GM12878 (cell line): Measurements from ENCODE around the gene B4GALT3. TPM values are rescaled to one million over a fixed set of nuclear protein-coding genes. Genes with fewer than 3 reads are reported as not detected.

Experiments used
- ATAC-seq: fragments of 200-7000 bp; cut with Tn5 transposase; 3 replicates; pipeline ENCODE4 v1.9.1; 2020; ENCODE audit warnings: mild to moderate bottlenecking, moderate library complexity
- BruUV-seq: library from RNA; stranded (reverse); fragments of 400-500 nt; replicated peaks from 2 replicates; lab custom pipeline; 2021; lab: Mats Ljungman, UMichigan
- CTCF ChIA-PET: fragments of 300-600 bp; sonication (Branson Sonifier 250); formaldehyde crosslinking; extraction: SDS; loops from one replicate; lab custom pipeline; 2021; ENCODE audit warnings: inconsistent platforms; lab: Yijun Ruan, JAX
- POLR2A ChIA-PET: fragments of 350-600 bp; formaldehyde crosslinking; extraction: SDS; loops from one replicate; lab custom pipeline; 2021; ENCODE audit warnings: inconsistent platforms; lab: Charles Lee
- RAD21 ChIA-PET: fragments of 300-600 bp; sonication (Branson Sonifier 250); formaldehyde crosslinking; loops from one replicate; lab custom pipeline; 2023; ENCODE audit warnings: antibody characterized with exemption; ENCODE audit not compliant: unreplicated experiment; lab: Charles Lee
- SMC1A ChIA-PET: fragments of 300-600 bp; sonication (Branson Sonifier 250); formaldehyde crosslinking; loops from one replicate; lab custom pipeline; 2023; ENCODE audit not compliant: unreplicated experiment, uncharacterized antibody; lab: Charles Lee
- DNase-seq: peaks from one replicate; pipeline ENCODE4 v3.0.0-alpha.2; 2011; ENCODE audit warnings: low read depth, low spot score
- FAIRE-seq: peaks from 3 replicates; lab custom pipeline; 2011; peaks lifted over from hg19 to GRCh38; lab: Jason Lieb, UNC
- H2AFZ ChIP-seq: 2 replicates; pipeline ENCODE4 v1.6.0; 2011; ENCODE audit warnings: low read depth, low read length, control low read depth; ENCODE audit not compliant: control insufficient read depth
- H3K27ac ChIP-seq: 2 replicates; pipeline ENCODE4 v1.5.1; 2011; ENCODE audit warnings: control low read depth; ENCODE audit not compliant: control insufficient read depth, insufficient read depth
- H3K27me3 ChIP-seq, 2 experiments: replicated peaks in 1 of 2; 2 replicates each; pipeline versions ENCODE4 v1.6.0 to v1.6.1; 2011; ENCODE audit warnings: low read length in 1 of 2; ENCODE audit not compliant: control insufficient read depth in 2 of 2, insufficient read depth in 2 of 2
- H3K36me3 ChIP-seq, 2 experiments: 2 replicates each; pipeline ENCODE4 v1.5.1; 2011; ENCODE audit warnings: low read length in 1 of 2; ENCODE audit not compliant: control insufficient read depth in 2 of 2, insufficient read depth in 2 of 2
- H3K4me1 ChIP-seq: 2 replicates; pipeline ENCODE4 v1.6.1; 2011; ENCODE audit warnings: mild to moderate bottlenecking, low read length, moderate library complexity, mixed read lengths; ENCODE audit not compliant: control insufficient read depth, insufficient read depth
- H3K4me2 ChIP-seq: 2 replicates; pipeline ENCODE4 v1.6.0; 2011; ENCODE audit warnings: control low read depth; ENCODE audit not compliant: control insufficient read depth, insufficient read depth
- H3K4me3 ChIP-seq: fragments of 200-600 bp; sonication (generic); 2 replicates; pipeline ENCODE4 v1.5.1; 2016
- H3K79me2 ChIP-seq: 2 replicates; pipeline ENCODE4 v1.6.0; 2011; ENCODE audit warnings: low read length; ENCODE audit not compliant: control insufficient read depth, insufficient read depth
- H3K9ac ChIP-seq: 2 replicates; pipeline ENCODE4 v1.8.0; 2011; ENCODE audit warnings: low read length, control low read depth, mixed read lengths; ENCODE audit not compliant: control insufficient read depth, insufficient read depth
- H3K9me3 ChIP-seq: replicated peaks from 3 replicates; pipeline ENCODE4 v1.5.1; 2011; ENCODE audit warnings: mild to moderate bottlenecking, low read length; ENCODE audit not compliant: control insufficient read depth, insufficient read depth
- H4K20me1 ChIP-seq: 2 replicates; pipeline ENCODE4 v1.6.0; 2011; ENCODE audit not compliant: control insufficient read depth, insufficient read depth
- BCL3 ChIP-seq: IDR thresholded peaks from 2 replicates; pipeline ENCODE4 v1.6.1; 2011; ENCODE audit warnings: borderline replicate concordance, low read depth, mild to moderate bottlenecking, moderate library complexity, low read length; ENCODE audit not compliant: insufficient read depth, poor library complexity, severe bottlenecking
- CREB1 ChIP-seq: IDR thresholded peaks from 2 replicates; pipeline ENCODE4 v1.6.1; 2012; ENCODE audit warnings: low read depth, mild to moderate bottlenecking, inconsistent platforms
- E4F1 ChIP-seq: fragments of 450-650 bp; IDR thresholded peaks from 2 replicates; pipeline ENCODE4 v1.6.1; 2018; ENCODE audit warnings: borderline replicate concordance, mild to moderate bottlenecking; ENCODE audit not compliant: partially characterized antibody
- ETV6 ChIP-seq, 2 experiments: fragments of 450-650 bp in 1 of 2; IDR thresholded peaks in 1 of 2; conservative IDR thresholded peaks in 1 of 2; 2 replicates each; pipeline ENCODE4 v1.6.1; 2014; ENCODE audit warnings: antibody characterized with exemption in 1 of 2, borderline replicate concordance in 1 of 2, low read depth in 1 of 2, mild to moderate bottlenecking in 1 of 2, moderate library complexity in 1 of 2
- HDAC2 ChIP-seq: fragments of 200-600 bp; sonication (generic); IDR thresholded peaks from 2 replicates; pipeline ENCODE4 v1.6.1; 2017
- MTA2 ChIP-seq: fragments of 450-650 bp; IDR thresholded peaks from 2 replicates; pipeline ENCODE4 v1.6.1; 2016; ENCODE audit warnings: low read depth, mild to moderate bottlenecking, moderate library complexity
- NR2F1 ChIP-seq: fragments of 450-650 bp; conservative IDR thresholded peaks from 2 replicates; pipeline ENCODE4 v1.6.1; 2017; ENCODE audit warnings: mild to moderate bottlenecking
- PAX5 ChIP-seq: IDR thresholded peaks from 2 replicates; pipeline ENCODE4 v1.6.1; 2011; ENCODE audit warnings: low read depth, low read length, borderline replicate concordance
- PKNOX1 ChIP-seq: fragments of 450-650 bp; IDR thresholded peaks from 2 replicates; pipeline ENCODE4 v1.6.1; 2016; ENCODE audit warnings: mild to moderate bottlenecking
- POU2F2 ChIP-seq: IDR thresholded peaks from 3 replicates; pipeline ENCODE4 v1.6.1; 2011; ENCODE audit warnings: low read depth, mild to moderate bottlenecking, low read length, borderline replicate concordance
- RB1 ChIP-seq: fragments of 450-650 bp; formaldehyde crosslinking; IDR thresholded peaks from 2 replicates; pipeline ENCODE4 v1.6.1; 2017; ENCODE audit warnings: mild to moderate bottlenecking, borderline replicate concordance
- SMC3 ChIP-seq: IDR thresholded peaks from 2 replicates; pipeline ENCODE4 v1.6.1; 2011; ENCODE audit warnings: low read length, improper control_type of control experiment, borderline replicate concordance
- SP1 ChIP-seq: IDR thresholded peaks from one replicate; pipeline ENCODE4 v1.6.1; 2011; ENCODE audit warnings: low read depth, low read length
- STAT1 ChIP-seq: fragments of 450-650 bp; conservative IDR thresholded peaks from 2 replicates; pipeline ENCODE4 v1.6.1; 2014; ENCODE audit warnings: antibody characterized with exemption, mild to moderate bottlenecking
- TAF1 ChIP-seq: IDR thresholded peaks from 2 replicates; pipeline ENCODE4 v1.6.1; 2011; ENCODE audit warnings: mild to moderate bottlenecking, low read depth, low read length, borderline replicate concordance
- TCF3 ChIP-seq: IDR thresholded peaks from 2 replicates; pipeline ENCODE4 v1.6.1; 2012; ENCODE audit warnings: low read depth, mild to moderate bottlenecking, low read length, borderline replicate concordance; ENCODE audit not compliant: insufficient read depth
- WGBS: methylation state at CpG from one replicate; pipeline ENCODE4 v1.1.6; 2016; ENCODE audit warnings: low lambda C conversion rate; ENCODE audit not compliant: insufficient replicate concordance, insufficient coverage; ENCODE audit errors: missing lambda C conversion rate; 5-methylcytosine and 5-hydroxymethylcytosine counted together
- in situ Hi-C: fragments of 300-500 bp; cut with MboI; formaldehyde crosslinking; loops from 9 replicates; pipeline ENCODE4 v1.14.3; 2018; ENCODE audit warnings: mixed read lengths
- intact Hi-C: fragments of 100-400 bp; cut with micrococcal nuclease; formaldehyde crosslinking; loops from one replicate; pipeline ENCODE4 v1.14.2; 2022; ENCODE audit not compliant: unreplicated experiment
- polyA plus RNA-seq, 11 experiments: library from polyadenylated mRNA; depleted of rRNA in 4 of 11; unstranded in 6 of 11; stranded (reverse) in 5 of 11; fragments of >200 nt; fragmentation: Nextera tagmentation in 4 of 11; fragmentation: Illumina TruSeq in 1 of 11; extraction: Ambion mirVana in 4 of 11; extraction: Trizol in 1 of 11; gene quantifications; 1 replicate in 1 of 11; 2 replicates in 10 of 11; pipeline versions ENCODE4 v1.2.1 to v1.2.3, GENCODE V29; 2011 to 2016; ENCODE audit warnings: inconsistent platforms in 2 of 11, missing spikeins in 2 of 11, low read depth in 1 of 11
- total RNA-seq, 4 experiments: library from RNA; depleted of rRNA in 3 of 4; stranded (reverse); fragments of >200 nt in 3 of 4; fragmentation: Illumina TruSeq in 1 of 4; extraction: Trizol in 1 of 4; gene quantifications; 2 replicates each; pipeline versions ENCODE4 v1.2.1 to v1.2.3, GENCODE V29; 2013 to 2021

The B4GALT3 gene
- total and polyA plus RNA-seq, 10 of the 15 experiments (the other 5 are each of a cell fraction or from before 2014, with no cell fraction given): 27.1 to 58.9 (median 42.6) TPM

GRCh38 chr1:161185732-161186311 lies 8.5 kb upstream of the B4GALT3 start (continued):
- TF ChIP-seq MTA2 (peak; percentile 66), POU2F2 (no peak), HDAC2 (no peak), PKNOX1 (peak; percentile 68), E4F1 (no peak), ETV6 (conservative IDR thresholded peaks at IDR 0.05 in 1 of 2, IDR thresholded peaks at IDR 0.05 in 1 of 2; ENCODE audit: borderline replicate concordance in 1 of 2, low read depth in 1 of 2) (peak in 1 of 2 experiments; percentile 90; a peak in 2 of 4 replicates), NR2F1 (no peak)

GRCh38 chr1:161185282-161185682 lies 8.0 kb upstream of the B4GALT3 start:
- H3K27me3 ChIP-seq: no peaks in the 10 kb centered on the region
- peak overlapping the region; percentile 90 for H3K4me2 ChIP-seq
- H3K9me3 ChIP-seq: no peaks in the 10 kb centered on the region
- H3K9ac ChIP-seq: peak overlapping the region; percentile 59
- SMC1A ChIA-PET: interaction anchor here (0.6 to 3.0 kb wide), 7 partner anchors 9 to 1996 kb away, joined by 3 to 19 read pairs (median 10); partner anchors contain the start of genes NDUFS2, PPOX and TOMM40L
- ATAC-seq (peak; percentile 84), DNase-seq (peak; percentile 98), FAIRE-seq (peak; percentile 91)
- POLR2A ChIA-PET: interaction anchor here (0.6 to 1.5 kb wide), 8 partner anchors 16 to 556 kb away, joined by 3 to 8 read pairs (median 4); partner anchors contain the start of genes NDUFS2 and PPOX
- 0% methylated on average over 3 of the region's 3 CpGs for WGBS
- CTCF ChIA-PET: interaction anchor here (1.0 to 4.5 kb wide), 7 partner anchors 10 to 196 kb away, joined by 3 to 30 read pairs (median 4); partner anchors contain the start of genes NDUFS2, PPOX and TOMM40L
- H3K4me3 ChIP-seq: no peak overlapping the region
- H3K36me3 ChIP-seq: no peaks in the 10 kb centered on the region
- H3K27ac ChIP-seq: peak overlapping the region; percentile 97
- BruUV-seq: no TSS peak
- H2AFZ ChIP-seq: no peak overlapping the region
- RAD21 ChIA-PET: interaction anchor here (0.7 to 2.4 kb wide), 5 partner anchors 17 to 117 kb away, joined by 3 to 13 read pairs (median 7); partner anchors contain the start of genes NDUFS2, PPOX and TOMM40L
- no peaks in the 10 kb centered on the region for H4K20me1 ChIP-seq
- peaks cover 57% of the 10 kb centered on the region for H3K4me1 ChIP-seq
- intact Hi-C loops (no loop called here), in situ Hi-C loops (no loop called here)
- H3K79me2 ChIP-seq: peaks cover 14% of the 10 kb centered on the region
- TF ChIP-seq SMC3 (no peak), CREB1 (peak; percentile 58; the same call in 1 of the 2 replicates), RB1 (no peak), PAX5 (peak; percentile 65; the same call in 1 of the 2 replicates), SP1 (peak; percentile 69), BCL3 (no peak), TAF1 (peak; percentile 18; the same call in 1 of the 2 replicates), NR2F1 (no peak), HDAC2 (no peak), TCF3 (peak; percentile 73; the same call in 1 of the 2 replicates), STAT1 (no peak), MTA2 (no peak)
